Neutrophil (primary cell): ENCODE results near the gene COL25A1.

Source experiments
- H3K27ac ChIP-seq: fragments of 200-600 bp; sonication (generic); 2 replicates; pipeline ENCODE4 v1.5.1; 2016; ENCODE audit warnings: mild to moderate bottlenecking, moderate library complexity
- H3K27me3 ChIP-seq: fragments of 200-600 bp; sonication (generic); 2 replicates; pipeline ENCODE4 v1.6.0; 2016; ENCODE audit warnings: mild to moderate bottlenecking
- H3K36me3 ChIP-seq: fragments of 200-600 bp; sonication (generic); 2 replicates; pipeline ENCODE4 v1.5.1; 2017
- H3K4me1 ChIP-seq, 2 experiments: fragments of 200-600 bp in 1 of 2; sonication (generic) in 1 of 2; 1 replicate in 1 of 2; 2 replicates in 1 of 2; pipeline versions ENCODE4 v1.5.1 to v1.6.1; 2013 to 2016; ENCODE audit warnings: low read depth in 1 of 2, low read length in 1 of 2, mild to moderate bottlenecking in 1 of 2, moderate library complexity in 1 of 2; ENCODE audit not compliant: control insufficient read depth in 1 of 2, insufficient read depth in 1 of 2
- H3K4me3 ChIP-seq, 2 experiments: fragments of 200-600 bp in 1 of 2; sonication (generic) in 1 of 2; 1 replicate in 1 of 2; 2 replicates in 1 of 2; pipeline ENCODE4 v1.5.1; 2013 to 2016; ENCODE audit warnings: low read depth in 1 of 2, low read length in 1 of 2, mild to moderate bottlenecking in 1 of 2, moderate library complexity in 1 of 2
- H3K9me3 ChIP-seq: fragments of 200-600 bp; sonication (generic); 2 replicates; pipeline ENCODE4 v1.5.1; 2016
- CTCF ChIP-seq: fragments of 200-600 bp; sonication (generic); IDR thresholded peaks from 2 replicates; pipeline ENCODE4 v1.5.1; 2016; ENCODE audit warnings: antibody characterized with exemption

Gene COL25A1

GRCh38 chr4:109248322-109248900 is 54.0 kb downstream of the COL25A1 start:
- Histone ChIP-seq H3K36me3 (no peaks in the 10 kb centered on the region), H3K4me1 (no peaks in the 10 kb centered on the region), H3K9me3 (no peaks in the 10 kb centered on the region), H3K27me3 (no peaks in the 10 kb centered on the region), H3K4me3 (no peak overlapping the region), H3K27ac (no peak overlapping the region)
- TF ChIP-seq CTCF = no peak

GRCh38 chr4:109243871-109244270 is 58.6 kb downstream of the COL25A1 start:
- no peaks in the 10 kb centered on the region for H3K9me3 ChIP-seq
- H3K27ac ChIP-seq = no peak overlapping the region

GRCh38 chr4:109238746-109239145 is 63.7 kb downstream of the COL25A1 start:
- Histone ChIP-seq H3K4me1 (no peaks in the 10 kb centered on the region), H3K27me3 (no peaks in the 10 kb centered on the region), H3K27ac (no peak overlapping the region), H3K9me3 (no peaks in the 10 kb centered on the region), H3K36me3 (no peaks in the 10 kb centered on the region), H3K4me3 (no peak overlapping the region)
- TF ChIP-seq CTCF = no peak

More at GRCh38 chr4:109243871-109244270, 58.6 kb downstream of the COL25A1 start:
- Histone ChIP-seq H3K27me3 (no peaks in the 10 kb centered on the region), H3K4me1 (no peaks in the 10 kb centered on the region), H3K4me3 (no peak overlapping the region), H3K36me3 (no peaks in the 10 kb centered on the region)
- TF ChIP-seq CTCF = no peak

DNA sequence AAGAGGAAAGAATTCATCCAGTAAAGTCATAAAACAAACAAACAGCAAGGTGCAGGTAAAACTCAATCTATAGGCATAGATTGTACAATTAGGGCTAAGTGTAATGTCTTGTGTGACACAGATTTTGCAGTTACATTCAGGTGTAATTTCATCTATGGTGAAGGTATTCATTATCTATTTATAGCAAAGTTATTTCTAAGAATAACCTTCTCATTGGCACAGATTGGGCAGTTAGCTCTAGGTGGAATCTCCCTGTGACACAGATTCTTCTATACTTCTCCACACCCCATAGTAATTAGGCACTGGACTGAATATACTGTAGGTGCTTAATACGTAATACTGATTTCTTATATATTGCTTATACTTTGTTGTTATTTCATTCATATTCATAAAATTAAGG is 66.8 kb downstream of the COL25A1 start:
- H3K36me3 ChIP-seq = no peaks in the 10 kb centered on the region

DNA sequence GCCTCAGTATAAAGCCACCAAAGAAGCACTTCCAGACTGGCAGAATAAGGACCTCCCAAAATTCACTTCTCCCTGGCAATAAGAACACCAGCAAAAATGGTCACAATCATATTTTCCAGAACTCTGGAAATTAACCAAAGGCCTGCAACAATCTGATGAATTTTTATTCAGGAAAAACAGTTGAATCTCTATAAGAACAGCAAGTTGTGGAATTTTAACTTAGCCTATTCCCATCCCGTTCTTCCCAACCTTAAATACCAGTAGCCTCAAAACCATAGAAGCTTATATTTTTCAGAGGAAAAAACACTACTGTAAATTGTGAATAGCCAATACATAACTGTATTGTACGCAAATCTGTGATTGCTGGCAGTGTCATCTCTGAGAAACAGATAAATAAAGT is 67.9 kb downstream of the COL25A1 start:
- no peak overlapping the region for H3K4me3 ChIP-seq
- no peaks in the 10 kb centered on the region for H3K27me3 ChIP-seq
- H3K4me1 ChIP-seq = no peaks in the 10 kb centered on the region
- no peaks in the 10 kb centered on the region for H3K9me3 ChIP-seq
- no peak for TF ChIP-seq CTCF
- H3K36me3 ChIP-seq = no peaks in the 10 kb centered on the region
- H3K27ac ChIP-seq = no peak overlapping the region

More for the DNA sequence above, 66.8 kb downstream of the COL25A1 start:
- no peaks in the 10 kb centered on the region for H3K4me1 ChIP-seq
- no peaks in the 10 kb centered on the region for H3K27me3 ChIP-seq
- no peak overlapping the region for H3K4me3 ChIP-seq
- H3K9me3 ChIP-seq = no peaks in the 10 kb centered on the region
- TF ChIP-seq CTCF = no peak
- no peak overlapping the region for H3K27ac ChIP-seq

- Histone ChIP-seq H3K4me3 (no peak overlapping the region), H3K27ac (no peak overlapping the region), H3K9me3 (no peaks in the 10 kb centered on the region), H3K27me3 (no peaks in the 10 kb centered on the region), H3K36me3 (no peaks in the 10 kb centered on the region), H3K4me1 (no peaks in the 10 kb centered on the region)
- no peak for TF ChIP-seq CTCF
These were observed 68.9 kb downstream of the COL25A1 start for GRCh38 chr4:109233570-109233969.
